Stromal cell of bone marrow (primary cell): Measurements from ENCODE around the gene CHID1.
A peak's percentile ranks its signal among the peaks of the same experiment; 100 is the strongest.

Experiments used
- DNase-seq: peaks from one replicate; pipeline ENCODE4 v3.0.0-alpha.2; 2012; ENCODE audit warnings: low read depth

The CHID1 gene

DNA sequence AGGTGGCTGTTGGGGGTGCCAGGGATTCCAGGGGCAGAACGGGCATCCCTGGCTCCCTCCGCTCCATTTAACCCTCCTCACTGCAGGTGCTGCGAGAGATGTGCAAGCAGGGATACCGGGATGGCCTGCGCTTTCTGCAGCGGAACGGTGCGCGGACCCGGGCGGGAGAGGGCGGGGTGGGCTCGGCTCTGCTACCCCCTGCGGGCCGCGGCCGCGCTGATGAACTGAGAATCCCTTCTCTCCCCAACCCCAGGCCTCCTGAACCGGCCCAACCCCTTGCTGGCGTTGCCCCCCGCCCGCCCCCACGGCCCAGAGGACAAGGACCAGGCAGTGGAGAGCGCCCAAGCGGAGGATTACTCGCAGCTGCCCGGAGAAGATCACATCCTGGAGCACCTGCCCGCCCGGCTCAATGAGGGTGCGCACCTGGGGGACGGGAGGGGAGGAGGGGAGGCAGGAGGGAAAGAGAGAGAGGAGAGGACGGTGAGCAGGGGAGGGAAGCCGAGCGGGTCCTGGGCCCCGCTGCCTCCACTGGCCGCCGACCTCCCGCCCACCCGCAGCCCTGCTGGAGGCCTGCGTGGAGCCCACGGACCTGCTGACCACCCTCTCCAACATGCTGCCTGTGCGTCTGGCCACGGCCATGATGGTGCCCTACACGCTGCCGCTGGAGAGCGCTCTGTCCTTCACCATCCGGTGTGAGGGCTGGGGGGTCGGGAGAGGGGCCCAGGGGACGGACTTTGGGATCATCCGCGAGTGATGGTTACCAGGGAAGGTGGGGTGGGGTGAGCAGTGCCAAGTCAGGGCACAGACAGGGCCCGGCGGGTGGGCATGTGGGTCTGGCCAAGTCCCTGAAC lies 86.9 kb downstream of the CHID1 start:
- no peak for DNase-seq

DNA sequence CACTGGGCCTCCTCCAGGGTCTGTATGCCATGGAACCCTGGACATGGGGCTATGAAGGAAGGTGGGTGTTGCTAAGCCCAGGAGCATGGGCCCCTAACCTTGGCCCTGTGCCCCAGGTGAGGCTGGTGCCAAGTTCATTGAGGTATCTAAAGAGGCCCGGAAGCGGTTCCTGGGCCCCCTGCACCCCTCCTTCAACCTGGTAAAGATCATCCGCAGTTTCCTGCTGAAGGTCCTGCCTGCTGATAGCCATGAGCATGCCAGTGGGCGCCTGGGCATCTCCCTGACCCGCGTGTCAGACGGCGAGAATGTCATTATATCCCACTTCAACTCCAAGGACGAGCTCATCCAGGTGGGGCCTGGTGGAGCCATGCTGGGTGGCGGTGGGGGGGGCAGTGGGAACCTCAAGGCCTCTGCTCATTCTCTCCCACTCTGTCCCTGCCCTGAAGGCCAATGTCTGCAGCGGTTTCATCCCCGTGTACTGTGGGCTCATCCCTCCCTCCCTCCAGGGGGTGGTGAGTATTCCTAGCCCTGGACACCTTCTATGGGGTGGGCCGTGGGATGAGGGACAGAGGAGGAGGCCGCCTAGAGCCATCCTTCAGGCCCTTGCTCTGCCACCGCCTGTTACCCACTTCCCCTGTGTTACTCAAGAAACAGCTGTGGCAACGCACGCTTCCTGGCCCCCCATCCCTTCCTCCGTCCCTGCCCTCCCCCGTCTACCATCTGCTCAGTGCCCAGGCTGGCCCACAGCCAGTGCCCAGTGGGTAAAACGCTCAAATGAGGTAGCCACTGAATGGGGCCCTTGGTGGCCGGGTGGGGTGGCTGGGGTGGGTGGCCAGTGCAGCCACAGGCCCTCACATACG lies 88.9 kb downstream of the CHID1 start:
- no peak for DNase-seq

DNA sequence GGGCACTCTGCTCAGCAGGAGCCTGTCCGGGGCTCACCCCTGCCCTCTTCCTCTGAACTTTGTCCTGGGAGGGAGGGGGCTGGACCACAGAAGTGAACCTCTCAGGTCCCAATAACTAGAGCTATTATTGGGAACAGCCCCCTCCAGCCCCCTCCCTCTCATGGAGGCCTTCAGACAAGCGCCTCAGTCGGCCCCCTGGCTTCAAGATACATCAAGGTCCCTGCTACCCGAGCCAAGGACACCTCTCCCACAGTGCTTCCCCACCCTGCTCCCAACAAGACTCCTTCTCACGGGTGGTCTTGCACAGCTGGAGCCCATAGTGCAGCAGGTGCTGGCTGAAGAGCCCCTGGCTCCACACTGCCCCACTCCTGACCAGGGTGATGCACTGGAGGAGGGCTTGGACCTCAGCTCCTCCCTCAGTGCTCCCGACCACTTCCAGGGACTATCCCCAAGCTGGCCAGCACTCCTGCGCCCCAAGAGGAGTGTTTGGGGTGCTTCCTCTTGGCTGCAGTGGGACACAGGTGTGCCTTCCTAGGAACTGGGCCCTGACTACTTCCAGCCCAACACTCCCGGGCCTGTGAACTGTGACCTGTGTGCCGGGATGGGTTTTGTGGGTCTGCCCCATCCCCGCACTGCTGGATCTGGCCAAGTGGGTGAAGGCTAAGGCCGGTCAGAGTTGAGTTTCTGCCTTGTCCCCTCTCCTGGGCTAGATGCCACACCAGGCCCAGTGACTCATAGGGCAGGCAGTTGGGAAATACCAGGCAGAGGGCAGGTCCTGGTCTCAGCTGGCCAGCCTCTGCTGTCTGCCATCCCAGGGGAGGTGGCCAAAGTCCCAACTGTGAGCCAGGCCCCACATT lies 89.7 kb downstream of the CHID1 start:
- no peak for DNase-seq

DNA sequence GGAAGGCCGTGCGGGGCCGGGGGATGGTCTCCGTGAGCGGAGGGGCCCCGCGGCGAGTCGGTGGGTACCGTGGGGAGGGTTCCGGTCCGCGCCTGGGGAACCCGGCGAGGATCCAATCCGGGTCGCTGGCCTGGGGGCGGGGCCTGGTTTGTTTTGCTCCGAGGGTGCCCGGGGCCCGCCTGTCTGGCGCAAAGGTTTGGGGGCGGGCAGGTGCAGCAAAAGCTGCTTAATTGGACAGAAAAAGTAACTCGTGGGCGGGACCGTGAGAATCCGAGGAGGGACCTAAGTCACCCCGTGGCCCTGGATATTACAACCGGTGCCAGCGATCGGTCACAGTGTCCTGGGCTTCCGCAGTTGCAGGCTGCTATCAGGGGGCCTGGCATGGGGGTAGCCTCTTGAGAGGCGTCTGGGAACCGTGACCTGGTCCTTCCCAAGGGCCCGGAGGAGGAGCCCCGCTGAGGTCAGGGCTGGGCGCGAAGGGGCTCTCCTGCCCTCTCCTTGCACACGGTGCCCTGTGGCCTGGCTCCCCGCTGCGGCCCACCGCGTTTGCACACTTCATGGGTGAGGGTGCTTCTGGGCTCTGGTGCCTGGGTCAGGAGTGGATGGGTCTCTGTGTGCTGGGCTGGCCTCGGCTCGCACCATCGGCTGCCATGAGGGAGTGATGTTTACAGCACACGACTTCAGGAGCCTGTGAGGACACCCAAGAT lies 90.5 kb downstream of the CHID1 start:
- DNase-seq: no peak

DNA sequence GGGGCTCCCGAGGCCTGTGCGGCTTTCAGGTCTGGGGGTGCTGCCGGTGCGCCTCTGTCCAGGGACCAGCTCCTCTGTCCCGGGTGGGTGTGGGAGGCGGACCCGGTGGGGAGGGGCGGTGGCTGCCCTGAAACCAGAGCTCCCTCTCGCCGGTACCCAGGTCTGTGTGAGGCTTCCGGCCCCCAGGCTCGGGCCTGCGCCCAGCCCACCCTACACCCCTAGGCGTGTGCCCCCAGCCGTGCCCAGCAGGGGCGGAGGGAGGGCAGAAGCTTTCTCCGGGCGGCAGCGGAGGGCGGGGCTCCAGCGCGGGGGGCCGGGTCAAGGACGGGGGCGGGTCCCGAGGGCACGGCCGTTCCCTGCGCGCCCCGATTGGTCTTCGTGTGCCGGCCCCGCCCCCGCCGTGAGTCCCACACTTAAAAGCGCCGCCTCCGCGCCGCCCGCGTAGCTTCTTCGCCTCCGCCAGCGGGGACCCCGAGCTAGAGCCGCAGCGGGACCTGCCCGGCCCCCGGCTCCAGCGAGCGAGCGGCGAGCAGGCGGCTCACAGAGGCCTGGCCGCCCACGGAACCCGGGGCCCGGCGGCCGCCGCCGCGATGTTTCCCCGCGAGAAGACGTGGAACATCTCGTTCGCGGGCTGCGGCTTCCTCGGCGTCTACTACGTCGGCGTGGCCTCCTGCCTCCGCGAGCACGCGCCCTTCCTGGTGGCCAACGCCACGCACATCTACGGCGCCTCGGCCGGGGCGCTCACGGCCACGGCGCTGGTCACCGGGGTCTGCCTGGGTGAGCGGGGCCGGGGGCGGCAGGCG lies 91.3 kb downstream of the CHID1 start:
- DNase-seq: peak; percentile 65

DNA sequence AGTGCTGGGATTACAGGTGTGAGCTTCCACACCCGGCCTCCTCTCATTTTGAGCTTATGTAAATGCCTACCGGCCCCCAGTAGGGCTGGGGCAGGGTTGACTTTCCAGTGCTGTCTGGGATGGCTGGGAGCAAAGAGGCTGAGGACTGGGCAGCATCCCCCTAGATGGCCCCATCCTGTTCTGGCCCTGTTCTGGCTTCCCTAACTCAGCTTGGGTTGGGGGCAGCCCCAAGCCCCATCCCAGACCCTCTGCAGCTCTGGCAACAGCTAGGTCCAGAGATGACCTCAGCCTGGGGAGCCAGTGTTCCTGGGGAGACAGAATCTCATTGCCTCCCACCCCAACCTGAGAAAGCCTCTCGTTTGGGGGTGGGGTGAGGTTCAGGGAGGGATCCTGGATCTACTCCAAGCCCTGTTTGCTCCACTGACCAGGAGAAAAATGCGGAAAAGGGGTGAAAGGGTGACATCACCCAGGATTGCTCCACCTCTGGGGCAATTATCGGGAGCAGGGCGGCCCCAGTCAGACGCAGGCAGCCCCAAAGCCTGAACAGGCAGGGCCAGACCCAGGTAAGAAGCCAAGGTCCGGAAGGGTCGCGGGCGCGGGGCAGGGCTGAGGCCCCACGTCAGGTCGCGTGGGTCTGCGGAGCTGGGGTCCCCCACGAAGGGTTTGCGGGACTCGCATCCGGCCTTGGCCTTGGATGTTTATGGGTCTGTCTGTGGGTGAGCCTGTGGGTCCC lies 92.0 kb downstream of the CHID1 start, which contains the start of gene PNPLA2:
Gene PNPLA2 (plus strand): TSS at position 519 of the 733 bp plus-strand sequence. CDS start 805 bp downstream, outside the sequence.
- no peak for DNase-seq
